Activated CD4-positive, alpha-beta T cell treated with anti-CD3 and anti-CD28 coated beads, Interleukin-2, amount 50 U/mL, for 48 hours (primary cell): ENCODE results near the gene GADD45GIP1.
"Not testable (repeated sequence)": the region's sequence is repeated elsewhere in the genome, so short reads cannot be mapped to it uniquely, and the experiment has no call there.

ENCODE experiments used
- DNase-seq, 2 experiments: peaks; one replicate each; pipeline ENCODE4 v3.0.0-alpha.2; 2020

Gene GADD45GIP1

DNA sequence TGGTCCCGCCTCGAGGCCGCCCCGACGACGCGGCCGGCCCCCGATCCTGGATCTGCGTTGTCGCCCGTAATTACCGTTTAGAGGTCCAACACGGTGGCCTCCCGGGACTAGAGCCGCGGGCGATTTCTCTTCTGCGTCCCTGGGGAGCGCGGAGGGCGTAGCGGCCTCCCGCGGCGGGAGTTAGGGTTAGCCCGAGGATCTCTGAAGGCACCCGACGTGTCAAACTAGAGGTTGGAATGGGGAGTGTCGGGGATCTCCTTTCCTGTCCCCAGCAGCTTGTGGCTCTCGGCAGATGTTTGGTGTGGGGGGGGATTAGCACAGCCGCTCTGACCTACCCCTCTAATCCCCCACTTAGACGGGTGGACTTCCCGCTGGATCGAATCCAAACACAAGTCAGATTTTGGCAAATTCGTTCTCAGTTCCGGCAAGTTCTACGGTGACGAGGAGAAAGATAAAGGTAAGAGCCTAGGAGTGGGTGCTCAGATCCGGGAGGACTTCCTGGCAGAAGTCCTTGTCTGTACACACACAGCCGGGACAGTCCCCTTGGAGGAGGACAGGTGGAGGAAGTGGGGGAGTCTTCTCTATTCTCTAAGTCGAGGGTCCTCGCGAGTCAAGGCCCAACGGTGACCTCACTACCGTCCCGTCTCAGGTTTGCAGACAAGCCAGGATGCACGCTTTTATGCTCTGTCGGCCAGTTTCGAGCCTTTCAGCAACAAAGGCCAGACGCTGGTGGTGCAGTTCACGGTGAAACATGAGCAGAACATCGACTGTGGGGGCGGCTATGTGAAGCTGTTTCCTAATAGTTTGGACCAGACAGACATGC lies 18.0 kb downstream of the GADD45GIP1 start:
- peak; percentile 47 to 56 for DNase-seq

GRCh38 chr19:12937927-12938778 lies 18.9 kb downstream of the GADD45GIP1 start, which contains the start of gene CALR:
TSS of gene CALR (plus strand) at chr19:12938609. CDS start at chr19:12938680, 71 bp downstream.
- peak; percentile 99 to 100 for DNase-seq

GRCh38 chr19:12937093-12937926 lies 19.7 kb downstream of the GADD45GIP1 start:
- no peak for DNase-seq

GRCh38 chr19:12936582-12936981 lies 20.4 kb downstream of the GADD45GIP1 start:
- DNase-seq = no peak

DNA sequence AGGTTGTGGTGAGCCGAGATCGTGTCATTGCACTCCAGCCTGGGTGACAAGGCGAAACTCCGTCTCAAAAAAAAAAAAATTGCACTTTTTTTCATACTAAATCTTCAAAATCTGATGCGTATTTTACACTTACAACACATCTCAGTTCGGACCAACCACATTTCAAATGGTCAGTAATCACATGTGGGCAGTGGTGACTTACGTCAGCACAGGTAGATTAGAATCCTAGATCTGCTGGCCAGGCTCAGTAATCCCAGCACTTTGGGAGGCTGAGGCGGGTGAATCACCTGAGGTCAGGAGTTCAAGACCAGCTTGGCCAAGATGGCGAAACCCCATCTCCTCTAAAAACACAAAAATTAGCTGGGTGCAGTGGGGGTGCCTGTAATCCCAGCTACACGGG lies 22.0 kb downstream of the GADD45GIP1 start:
- no peak for DNase-seq

GRCh38 chr19:12933287-12934072 lies 23.5 kb downstream of the GADD45GIP1 start, which contains the start of gene FARSA:
TSS of gene FARSA (minus strand) at chr19:12933711. CDS start at chr19:12933696, 15 bp downstream.
- DNase-seq = peak; percentile 91 to 92

- no peak for DNase-seq
These were observed 24.4 kb downstream of the GADD45GIP1 start for GRCh38 chr19:12932392-12933286.

GRCh38 chr19:12930002-12930645 lies 26.9 kb downstream of the GADD45GIP1 start:
- no peak for DNase-seq

GRCh38 chr19:12924621-12925310 lies 32.3 kb downstream of the GADD45GIP1 start:
- no peak for DNase-seq

DNA sequence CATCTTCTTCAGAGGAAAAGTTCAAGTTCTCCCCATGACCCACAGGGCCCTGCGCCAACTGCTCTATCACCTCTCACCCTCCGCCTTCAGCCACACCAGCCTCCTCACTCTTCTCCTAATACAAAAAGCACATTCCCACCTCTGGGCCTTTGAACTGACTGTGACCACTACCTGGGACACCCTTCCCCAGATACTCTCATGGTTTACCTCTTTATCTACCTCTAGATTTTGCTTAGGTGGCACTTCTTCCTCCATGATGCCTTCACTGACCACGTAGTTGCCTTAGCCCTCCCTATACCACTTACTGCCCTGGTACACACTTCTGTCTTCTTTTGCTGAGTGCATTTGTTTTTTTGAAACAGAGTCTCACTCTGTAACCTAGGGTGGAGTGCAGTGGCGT lies 34.1 kb downstream of the GADD45GIP1 start:
- no peak for DNase-seq

- no peak for DNase-seq
These were observed 36.0 kb downstream of the GADD45GIP1 start for GRCh38 chr19:12921047-12921446.

DNA sequence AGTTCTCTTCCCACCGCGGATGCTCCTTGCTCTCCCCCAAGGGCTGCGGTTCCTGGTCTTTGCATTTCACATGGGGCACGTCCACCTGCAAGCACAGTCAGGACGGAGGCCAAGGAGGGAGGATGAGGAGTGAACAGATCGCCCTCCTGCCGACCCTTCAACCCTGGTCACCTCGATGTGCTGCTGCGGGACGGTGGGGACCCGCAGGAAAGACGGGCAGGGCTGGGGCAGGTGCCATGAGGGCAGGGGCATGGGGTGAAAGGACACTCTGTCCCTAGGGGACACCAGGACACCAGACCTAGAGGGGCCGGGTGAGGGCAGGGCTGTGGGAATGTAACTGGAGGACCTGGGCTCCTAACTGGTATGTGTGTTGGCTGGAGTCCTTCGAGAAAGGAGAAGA lies 38.8 kb downstream of the GADD45GIP1 start:
- no peak for DNase-seq

- DNase-seq = not testable (repeated sequence)
These were observed 41.2 kb downstream of the GADD45GIP1 start for GRCh38 chr19:12915860-12916259.

- peak in 1 of 2 experiments; percentile 47 for DNase-seq
These were observed 43.0 kb downstream of the GADD45GIP1 start for GRCh38 chr19:12913851-12914690.

GRCh38 chr19:12913011-12913561 lies 43.9 kb downstream of the GADD45GIP1 start:
- no peak for DNase-seq

GRCh38 chr19:12912571-12912970 lies 44.5 kb downstream of the GADD45GIP1 start:
- no peak for DNase-seq

GRCh38 chr19:12907166-12907565 lies 49.9 kb downstream of the GADD45GIP1 start:
- no peak for DNase-seq
